Naive thymus-derived CD8-positive, alpha-beta T cell (primary cell): ENCODE data around the gene DDX51. TPM values are rescaled to one million over a fixed set of nuclear protein-coding genes. Genes with fewer than 3 reads are reported as not detected.

Experiments
- ATAC-seq, 2 donors: fragments of 150-1000 bp; cut with Tn5 transposase in 1 of 2; sonication (Bioruptor Pico), chemical (Tn5 transposase) in 1 of 2; 1 replicate in 1 of 2; 2 replicates in 1 of 2; pipeline ENCODE4 v1.10.0; 2021; ENCODE audit warnings: mild to moderate bottlenecking in 2 of 2, moderate library complexity in 2 of 2
- POLR2A ChIA-PET: fragments of 350-600 bp; sonication (Branson Sonifier 250); formaldehyde crosslinking; loops from one replicate; lab custom pipeline; 2021; ENCODE audit warnings: antibody characterized with exemption; lab: Charles Lee
- DNase-seq, 10 donors: peaks; one replicate each; pipeline versions ENCODE4 v3.0.0 to v3.0.0-alpha.2; 2020 to 2022
- H3K27ac Mint-ChIP-seq, 10 donors: one replicate each; pipeline ENCODE4 v1.8.0; 2020 to 2022; ENCODE audit warnings: mild to moderate bottlenecking in 10 of 10, mixed read lengths in 10 of 10, moderate library complexity in 4 of 10, inconsistent platforms in 1 of 10
- H3K27me3 Mint-ChIP-seq, 5 donors: one replicate each; pipeline ENCODE4 v1.8.0; 2021 to 2022; ENCODE audit warnings: mixed read lengths in 5 of 5
- H3K36me3 Mint-ChIP-seq, 3 donors: one replicate each; pipeline ENCODE4 v1.8.0; 2020 to 2022; ENCODE audit warnings: mixed read lengths in 3 of 3, mild to moderate bottlenecking in 2 of 3, inconsistent platforms in 1 of 3
- H3K4me1 Mint-ChIP-seq, 4 donors: one replicate each; pipeline ENCODE4 v1.8.0; 2021 to 2022; ENCODE audit warnings: mixed read lengths in 4 of 4
- H3K4me3 Mint-ChIP-seq, 10 donors: one replicate each; pipeline ENCODE4 v1.8.0; 2020 to 2022; ENCODE audit warnings: mild to moderate bottlenecking in 10 of 10, mixed read lengths in 10 of 10, moderate library complexity in 6 of 10, inconsistent platforms in 1 of 10
- H3K9me3 Mint-ChIP-seq, 9 donors: one replicate each; pipeline ENCODE4 v1.8.0; 2020 to 2022; ENCODE audit warnings: mixed read lengths in 9 of 9, mild to moderate bottlenecking in 3 of 9, inconsistent platforms in 1 of 9, moderate library complexity in 1 of 9
- polyA plus RNA-seq, 3 donors: library from polyadenylated mRNA; unstranded; fragments of 300-500 nt; fragmentation: Illumina TruSeq; gene quantifications; one replicate each; pipeline ENCODE4 v1.2.3, GENCODE V29; 2021
- total RNA-seq, 8 experiments: library from RNA in 2 of 8; stranded (reverse) in 2 of 8; gene quantifications; one replicate each; pipeline ENCODE4 v1.2.3 and lab custom pipeline; 2021 to 2026

The DDX51 gene
- total and polyA plus RNA-seq, 5 experiments from 2014 or later = 7.4 to 57.9 (median 20.9) TPM

GRCh38 chr12:132171293-132171967 lies 27.3 kb upstream of the DDX51 start:
- peaks cover 0 to 9% (median 0%) of the 10 kb centered on the region in 9 donors for H3K9me3 Mint-ChIP-seq
- no peak overlapping the region for H3K4me3 Mint-ChIP-seq
- peaks cover 0 to 22% (median 3%) of the 10 kb centered on the region in 5 donors for H3K27me3 Mint-ChIP-seq
- POLR2A ChIA-PET = no interaction called here
- no peak for ATAC-seq
- peaks cover 15 to 29% (median 21%) of the 10 kb centered on the region in 4 donors for H3K4me1 Mint-ChIP-seq
- DNase-seq = peak in 1 of 10 donors; percentile 34
- no peak overlapping the region for H3K27ac Mint-ChIP-seq
- no peaks in the 10 kb centered on the region for H3K36me3 Mint-ChIP-seq

- POLR2A ChIA-PET = interaction anchor here (1.0 kb wide), 1 partner anchor 44 kb away, joined by 5 read pairs; no protein-coding TSS in a partner anchor
- Mint-ChIP-seq H3K27me3 (peaks cover 0 to 23% (median 3%) of the 10 kb centered on the region in 5 donors), H3K4me3 (no peak overlapping the region), H3K27ac (no peak overlapping the region), H3K36me3 (no peaks in the 10 kb centered on the region), H3K4me1 (peaks cover 15 to 29% (median 21%) of the 10 kb centered on the region in 4 donors), H3K9me3 (peaks cover 0 to 15% (median 0%) of the 10 kb centered on the region in 9 donors)
- DNase-seq (peak in 1 of 10 donors; percentile 52), ATAC-seq (no peak)
These were observed 26.6 kb upstream of the DDX51 start for GRCh38 chr12:132170637-132171292.

- POLR2A ChIA-PET = interaction anchor here (1.0 kb wide), 1 partner anchor 45 kb away, joined by 5 read pairs; no protein-coding TSS in a partner anchor
- Mint-ChIP-seq H3K27me3 (peaks cover 0 to 23% (median 3%) of the 10 kb centered on the region in 5 donors), H3K4me3 (no peak overlapping the region), H3K9me3 (peaks cover 0 to 15% (median 0%) of the 10 kb centered on the region in 9 donors), H3K36me3 (no peaks in the 10 kb centered on the region), H3K27ac (no peak overlapping the region), H3K4me1 (peaks cover 15 to 29% (median 21%) of the 10 kb centered on the region in 4 donors)
- DNase-seq (no peak), ATAC-seq (no peak)
These were observed 26.0 kb upstream of the DDX51 start for GRCh38 chr12:132170094-132170636.

- POLR2A ChIA-PET = no interaction called here
- Mint-ChIP-seq H3K9me3 (peaks cover 0 to 15% (median 0%) of the 10 kb centered on the region in 9 donors), H3K4me3 (no peak overlapping the region), H3K36me3 (no peaks in the 10 kb centered on the region), H3K27me3 (peaks cover 0 to 18% (median 2%) of the 10 kb centered on the region in 5 donors), H3K4me1 (peaks cover 10 to 25% (median 18%) of the 10 kb centered on the region in 4 donors), H3K27ac (no peak overlapping the region)
- ATAC-seq (no peak), DNase-seq (peak in 1 of 10 donors; percentile 4)
These were observed 25.3 kb upstream of the DDX51 start for GRCh38 chr12:132169376-132169775.

GRCh38 chr12:132168311-132169031 lies 24.4 kb upstream of the DDX51 start:
- Mint-ChIP-seq H3K27ac (no peak overlapping the region), H3K9me3 (peaks cover 0 to 15% (median 0%) of the 10 kb centered on the region in 9 donors), H3K27me3 (peaks cover 0 to 16% (median 2%) of the 10 kb centered on the region in 5 donors), H3K4me1 (peaks cover 11 to 28% (median 22%) of the 10 kb centered on the region in 4 donors), H3K36me3 (no peaks in the 10 kb centered on the region), H3K4me3 (no peak overlapping the region)
- peak in 2 of 10 donors; percentile 4 to 45 for DNase-seq
- no peak for ATAC-seq
- POLR2A ChIA-PET = interaction anchor here (1.4 to 1.7 kb wide), 2 partner anchors 18 to 21 kb away, joined by 5 to 6 read pairs; no protein-coding TSS in a partner anchor

- peak overlapping the region in 3 of 10 donors; percentile 20 to 33 (median 29) for H3K4me3 Mint-ChIP-seq
- POLR2A ChIA-PET = interaction anchor here (1.4 to 1.7 kb wide), 2 partner anchors 18 to 22 kb away, joined by 5 to 6 read pairs; no protein-coding TSS in a partner anchor
- peaks cover 8 to 27% (median 21%) of the 10 kb centered on the region in 4 donors for H3K4me1 Mint-ChIP-seq
- H3K27me3 Mint-ChIP-seq = peaks cover 0 to 9% (median 2%) of the 10 kb centered on the region in 5 donors
- no peak overlapping the region for H3K27ac Mint-ChIP-seq
- DNase-seq (peak in 2 of 10 donors; percentile 2 to 58), ATAC-seq (no peak)
- no peaks in the 10 kb centered on the region for H3K36me3 Mint-ChIP-seq
- peaks cover 0 to 15% (median 0%) of the 10 kb centered on the region in 9 donors for H3K9me3 Mint-ChIP-seq
These were observed 23.6 kb upstream of the DDX51 start for GRCh38 chr12:132167611-132168310.

- Mint-ChIP-seq H3K9me3 (peaks cover 0 to 15% (median 0%) of the 10 kb centered on the region in 9 donors), H3K27me3 (peaks cover 0 to 9% (median 2%) of the 10 kb centered on the region in 5 donors), H3K36me3 (no peaks in the 10 kb centered on the region), H3K4me3 (peak overlapping the region in 1 of 10 donors; percentile 29), H3K27ac (peak overlapping the region in 2 of 10 donors; percentile 15 to 53), H3K4me1 (peaks cover 8 to 32% (median 23%) of the 10 kb centered on the region in 4 donors)
- ATAC-seq (no peak), DNase-seq (peak in 1 of 10 donors; percentile 24)
- POLR2A ChIA-PET = interaction anchor here (1.4 to 1.7 kb wide), 2 partner anchors 19 to 22 kb away, joined by 5 to 6 read pairs; no protein-coding TSS in a partner anchor
These were observed 22.9 kb upstream of the DDX51 start for GRCh38 chr12:132166801-132167591.

GRCh38 chr12:132166093-132166492 lies 22.0 kb upstream of the DDX51 start:
- H3K4me1 Mint-ChIP-seq = peaks cover 8 to 34% (median 23%) of the 10 kb centered on the region in 4 donors
- DNase-seq (peak in 1 of 10 donors; percentile 36), ATAC-seq (no peak)
- H3K27ac Mint-ChIP-seq = no peak overlapping the region
- peaks cover 0 to 6% (median 2%) of the 10 kb centered on the region in 5 donors for H3K27me3 Mint-ChIP-seq
- peaks cover 0 to 15% (median 0%) of the 10 kb centered on the region in 9 donors for H3K9me3 Mint-ChIP-seq
- no peak overlapping the region for H3K4me3 Mint-ChIP-seq
- POLR2A ChIA-PET = no interaction called here
- H3K36me3 Mint-ChIP-seq = no peaks in the 10 kb centered on the region

GRCh38 chr12:132165584-132165983 lies 21.5 kb upstream of the DDX51 start:
- Mint-ChIP-seq H3K4me1 (peaks cover 8 to 34% (median 23%) of the 10 kb centered on the region in 4 donors), H3K27me3 (peaks cover 0 to 6% (median 2%) of the 10 kb centered on the region in 5 donors), H3K36me3 (no peaks in the 10 kb centered on the region), H3K9me3 (peaks cover 0 to 15% (median 0%) of the 10 kb centered on the region in 9 donors), H3K4me3 (no peak overlapping the region), H3K27ac (no peak overlapping the region)
- peak in 1 of 10 donors; percentile 21 for DNase-seq
- no peak for ATAC-seq
- POLR2A ChIA-PET = no interaction called here

- POLR2A ChIA-PET = interaction anchor here (5.0 kb wide), 1 partner anchor 25 kb away, joined by 26 read pairs; no protein-coding TSS in a partner anchor
- Mint-ChIP-seq H3K27me3 (peaks cover 0 to 4% (median 2%) of the 10 kb centered on the region in 5 donors), H3K27ac (peak overlapping the region in 1 of 10 donors; percentile 2), H3K4me3 (peak overlapping the region in 5 of 10 donors; percentile 24 to 59 (median 39)), H3K4me1 (peaks cover 8 to 36% (median 23%) of the 10 kb centered on the region in 4 donors), H3K36me3 (no peaks in the 10 kb centered on the region), H3K9me3 (peaks cover 0 to 15% (median 0%) of the 10 kb centered on the region in 9 donors)
- ATAC-seq (no peak), DNase-seq (no peak)
These were observed 20.3 kb upstream of the DDX51 start for GRCh38 chr12:132164426-132164825.
